ENCODE measurements around the gene RFTN1. TPM values are rescaled to one million over a fixed set of nuclear protein-coding genes. Genes with fewer than 3 reads are reported as not detected.
"Not testable (repeated sequence)": the region's sequence is repeated elsewhere in the genome, so short reads cannot be mapped to it uniquely, and the experiment has no call there.

The RFTN1 gene
- polyA plus RNA-seq, 2 of the 4 experiments (the other 2 are of a cell fraction), result 1.8 to 3.7 TPM

GRCh38 chr3:16311960-16312451, 201.5 kb downstream of the RFTN1 start:
- Histone ChIP-seq H3K4me1 (no peaks in the 10 kb centered on the region), H3K4me3 (no peak overlapping the region), H3K9me3 (no peaks in the 10 kb centered on the region), H3K27ac (no peak overlapping the region), H3K4me2 (no peak overlapping the region)
- no peak for ATAC-seq
- FAIRE-seq, result no peak
- no peak for DNase-seq (ENCODE audit: low read depth in 1 of 2, low spot score in 1 of 2)
- WGBS (ENCODE audit: missing lambda C conversion rate), result 95% methylated on average over 6 of the region's 6 CpGs
- TF ChIP-seq FOSB (CRISPR knock-in tag; IDR thresholded peaks at IDR 0.05), result no peak
- no peak for TF ChIP-seq MAFK (IDR thresholded peaks at IDR 0.05; ENCODE audit: partially characterized antibody)
- no peak for TF ChIP-seq KDM5A (IDR thresholded peaks at IDR 0.05)
- no peak for TF ChIP-seq JUNB (IDR thresholded peaks at IDR 0.05)
- TF ChIP-seq RNF2 (IDR thresholded peaks at IDR 0.05; ENCODE audit: borderline replicate concordance, low read depth), result no peak
- no peak for TF ChIP-seq ZNF302 (CRISPR knock-in tag; IDR thresholded peaks at IDR 0.05)
- no peak for TF ChIP-seq NFE2L2 (conservative IDR thresholded peaks at IDR 0.05; ENCODE audit: low read length)
- TF ChIP-seq ATOH8 (CRISPR knock-in tag; IDR thresholded peaks at IDR 0.05; ENCODE audit: low read depth), result no peak
- CTCF ChIA-PET, result interaction anchor here (1.0 kb wide), 1 partner anchor 22 kb away, joined by 4 read pairs; no protein-coding TSS in a partner anchor
- POLR2A ChIA-PET, result no interaction called here

GRCh38 chr3:16310486-16310885, 203.0 kb downstream of the RFTN1 start:
- POLR2A ChIA-PET; ATAC-seq; DNase-seq (ENCODE audit: low read depth in 1 of 2, low spot score in 1 of 2); H3K9me3 ChIP-seq; H3K4me1 ChIP-seq; FAIRE-seq; H3K4me3 ChIP-seq; H3K4me2 ChIP-seq; H3K27ac ChIP-seq; CTCF ChIA-PET: not testable (repeated sequence)
- WGBS (ENCODE audit: missing lambda C conversion rate), result 94% methylated on average over 7 of the region's 7 CpGs

- Histone ChIP-seq H3K9me3 (no peaks in the 10 kb centered on the region), H3K4me1 (no peaks in the 10 kb centered on the region), H3K4me3 (no peak overlapping the region), H3K4me2 (no peak overlapping the region), H3K27ac (no peak overlapping the region)
- WGBS (ENCODE audit: missing lambda C conversion rate), result 93% methylated on average over 1 of the region's 2 CpGs
- no peak for DNase-seq (ENCODE audit: low read depth in 1 of 2, low spot score in 1 of 2)
- FAIRE-seq, result no peak
- ChIA-PET CTCF (interaction anchor here (0.6 kb wide), 1 partner anchor 1922 kb away, joined by 3 read pairs; no protein-coding TSS in a partner anchor), POLR2A (no interaction called here)
- ATAC-seq, result no peak
- TF ChIP-seq EHMT2 (IDR thresholded peaks at IDR 0.05; ENCODE audit: low read depth) (no peak), SREBF2 (IDR thresholded peaks at IDR 0.05) (no peak), NFE2L2 (conservative IDR thresholded peaks at IDR 0.05; ENCODE audit: low read length) (no peak), ZNF302 (CRISPR knock-in tag; IDR thresholded peaks at IDR 0.05) (no peak), BCL3 (IDR thresholded peaks at IDR 0.05) (no peak), CHD2 (IDR thresholded peaks at IDR 0.05; ENCODE audit: low read length, partially characterized antibody) (no peak), GATA3 (IDR thresholded peaks at IDR 0.05; ENCODE audit: borderline replicate concordance) (no peak), RNF2 (IDR thresholded peaks at IDR 0.05; ENCODE audit: borderline replicate concordance, low read depth) (no peak), HMGXB4 (CRISPR knock-in tag; IDR thresholded peaks at IDR 0.05; ENCODE audit: borderline replicate concordance) (no peak), ZC3H11A (IDR thresholded peaks at IDR 0.05) (no peak), PHF8 (IDR thresholded peaks at IDR 0.05; ENCODE audit: borderline replicate concordance, low read depth) (no peak), RARB (CRISPR knock-in tag; IDR thresholded peaks at IDR 0.05) (no peak), SMC3 (IDR thresholded peaks at IDR 0.05) (no peak), MAX (IDR thresholded peaks at IDR 0.05) (no peak), REST (IDR thresholded peaks at IDR 0.05) (no peak), E2F6 (IDR thresholded peaks at IDR 0.05; ENCODE audit: borderline replicate concordance, low read depth) (no peak), TP53 (CRISPR knock-in tag; IDR thresholded peaks at IDR 0.05) (no peak), KDM5A (IDR thresholded peaks at IDR 0.05) (no peak), MAZ (IDR thresholded peaks at IDR 0.05; ENCODE audit: borderline replicate concordance, low read depth, low read length) (no peak)
Observed at GRCh38 chr3:16309558-16309957, 203.9 kb downstream of the RFTN1 start.
